Epithelial cell of proximal tubule (primary cell): ENCODE results near the gene GPR135. TPM values are rescaled to one million over a fixed set of nuclear protein-coding genes. Genes with fewer than 3 reads are reported as not detected.
A peak's percentile ranks its signal among the peaks of the same experiment; 100 is the strongest.

Experiments used
- DNase-seq: peaks from one replicate; pipeline ENCODE4 v3.0.0-alpha.2; 2011; ENCODE audit warnings: low read depth
- H3K4me3 ChIP-seq: 2 replicates; pipeline ENCODE4 v1.5.1; 2011; ENCODE audit warnings: low read depth, mild to moderate bottlenecking, low read length
- total RNA-seq: library from RNA; depleted of rRNA; stranded (reverse); fragments of >200 nt; gene quantifications from 2 replicates; pipeline ENCODE4 v1.2.3, GENCODE V29; 2015
- TF ChIP-seq, protein P1 (sequence below): conservative IDR thresholded peaks from 2 replicates; pipeline ENCODE4 v1.5.1; 2012; ENCODE audit warnings: low read depth, mild to moderate bottlenecking, low read length

The GPR135 gene
- total RNA-seq, 1 donor from 2014 or later, result 1.3 TPM

DNA sequence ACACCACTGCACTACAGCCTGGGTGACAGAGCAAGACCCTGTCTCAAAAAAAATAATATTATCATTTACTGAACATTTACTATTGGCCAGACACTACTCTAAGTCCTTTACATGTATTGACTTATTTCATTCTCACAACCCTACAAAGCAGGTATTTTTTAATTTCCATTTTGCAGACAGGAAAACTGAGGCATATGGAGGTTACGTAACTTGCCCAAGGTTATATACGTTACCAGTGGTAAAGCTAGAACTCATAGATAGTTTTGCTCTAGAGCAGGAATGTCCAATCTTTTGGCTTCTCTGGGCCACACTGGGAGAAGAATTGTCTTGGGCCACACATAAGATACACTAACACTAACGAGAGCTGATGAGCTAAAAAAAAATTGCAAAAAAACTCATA, 13.4 kb upstream of the GPR135 start:
- no peak overlapping the region for H3K4me3 ChIP-seq
- no peak for DNase-seq
- TF ChIP-seq, protein P1, sequence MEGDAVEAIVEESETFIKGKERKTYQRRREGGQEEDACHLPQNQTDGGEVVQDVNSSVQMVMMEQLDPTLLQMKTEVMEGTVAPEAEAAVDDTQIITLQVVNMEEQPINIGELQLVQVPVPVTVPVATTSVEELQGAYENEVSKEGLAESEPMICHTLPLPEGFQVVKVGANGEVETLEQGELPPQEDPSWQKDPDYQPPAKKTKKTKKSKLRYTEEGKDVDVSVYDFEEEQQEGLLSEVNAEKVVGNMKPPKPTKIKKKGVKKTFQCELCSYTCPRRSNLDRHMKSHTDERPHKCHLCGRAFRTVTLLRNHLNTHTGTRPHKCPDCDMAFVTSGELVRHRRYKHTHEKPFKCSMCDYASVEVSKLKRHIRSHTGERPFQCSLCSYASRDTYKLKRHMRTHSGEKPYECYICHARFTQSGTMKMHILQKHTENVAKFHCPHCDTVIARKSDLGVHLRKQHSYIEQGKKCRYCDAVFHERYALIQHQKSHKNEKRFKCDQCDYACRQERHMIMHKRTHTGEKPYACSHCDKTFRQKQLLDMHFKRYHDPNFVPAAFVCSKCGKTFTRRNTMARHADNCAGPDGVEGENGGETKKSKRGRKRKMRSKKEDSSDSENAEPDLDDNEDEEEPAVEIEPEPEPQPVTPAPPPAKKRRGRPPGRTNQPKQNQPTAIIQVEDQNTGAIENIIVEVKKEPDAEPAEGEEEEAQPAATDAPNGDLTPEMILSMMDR, result no peak

DNA sequence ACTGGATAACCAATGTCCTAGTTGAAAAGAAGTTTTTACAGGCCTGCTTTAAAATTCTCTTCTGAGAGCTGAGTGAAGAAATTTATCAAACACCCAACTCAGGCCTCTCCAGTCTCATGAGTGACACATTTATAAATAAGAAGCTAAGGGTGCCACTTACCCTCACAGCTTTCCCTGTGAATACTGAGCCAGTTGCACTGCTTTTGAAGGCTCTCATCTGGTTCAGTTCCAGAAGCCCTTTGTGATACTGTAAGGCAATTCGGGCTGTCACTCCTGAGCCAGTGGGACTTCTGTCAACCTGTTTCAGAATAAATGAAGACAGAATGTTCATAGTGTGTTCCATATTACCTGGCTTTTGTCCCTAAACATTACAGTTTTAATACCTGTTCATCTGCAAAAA, 10.5 kb upstream of the GPR135 start:
- no peak for DNase-seq
- no peak overlapping the region for H3K4me3 ChIP-seq
- TF ChIP-seq, protein P1, result no peak

DNA sequence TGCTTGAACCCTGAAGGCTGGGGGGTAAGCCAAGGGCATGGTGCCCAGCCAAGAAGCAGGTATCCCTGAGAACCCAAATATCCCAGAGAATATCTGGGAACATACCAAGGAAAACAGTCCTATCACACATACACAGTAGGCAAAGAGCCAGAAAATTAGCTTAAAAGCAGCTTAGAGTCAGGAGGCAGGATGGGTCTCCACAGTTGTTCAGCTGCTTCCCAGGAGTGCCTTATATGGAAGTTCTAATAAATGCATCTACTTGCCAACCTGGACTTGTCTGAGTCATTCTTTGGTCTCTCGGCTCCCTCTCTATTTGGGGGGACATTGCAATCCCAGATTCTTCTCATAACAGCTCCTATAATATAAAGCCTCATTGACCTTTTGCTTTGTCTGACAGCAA, 9.0 kb upstream of the GPR135 start:
- DNase-seq, result no peak
- TF ChIP-seq, protein P1, result no peak

DNA sequence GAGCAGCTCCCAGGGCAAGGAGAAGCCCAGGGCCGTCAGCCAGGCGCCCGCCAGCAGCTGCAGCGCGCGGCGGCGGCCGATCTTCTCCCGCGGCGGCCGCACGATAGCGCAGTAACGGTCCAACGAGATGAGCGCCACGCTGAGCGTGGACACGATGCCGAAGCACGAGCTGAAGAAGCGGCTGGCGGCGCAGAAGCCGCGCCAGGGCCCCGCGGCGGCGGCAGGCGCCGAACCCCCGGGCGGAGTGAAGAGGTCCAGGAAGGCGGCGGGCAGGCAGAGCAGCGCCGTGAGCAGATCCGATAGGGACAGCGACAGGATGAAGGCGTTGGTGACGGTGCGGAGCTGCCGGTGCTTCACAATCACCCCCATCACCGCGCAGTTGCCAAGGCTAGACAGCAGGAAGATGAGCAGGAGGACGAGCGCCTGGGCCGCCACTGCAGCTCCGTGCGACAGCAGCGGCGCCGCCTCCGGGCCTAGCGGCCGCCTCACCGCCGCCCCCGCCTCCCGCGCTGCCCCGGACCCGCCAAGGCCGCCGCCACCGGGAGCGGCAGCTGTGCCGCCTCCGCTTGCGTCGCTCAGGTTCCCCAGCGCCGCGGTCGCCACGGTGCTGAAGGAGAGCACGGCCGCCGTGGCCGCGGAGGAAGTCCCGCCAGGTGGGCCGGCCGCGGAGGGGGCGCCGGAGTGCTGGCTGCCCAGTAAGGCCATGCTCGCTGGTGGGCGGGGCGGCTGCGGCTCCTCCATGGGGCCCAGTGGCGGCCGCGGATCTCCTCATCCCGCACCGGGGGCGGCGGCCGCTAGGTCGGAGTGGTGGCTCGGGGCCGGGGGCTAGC, 479 bp downstream of the GPR135 start:
- TF ChIP-seq, protein P1, result no peak
- no peak for DNase-seq
- peak overlapping the region; percentile 52 for H3K4me3 ChIP-seq

More for the DNA sequence above, 9.0 kb upstream of the GPR135 start:
- no peak overlapping the region for H3K4me3 ChIP-seq

DNA sequence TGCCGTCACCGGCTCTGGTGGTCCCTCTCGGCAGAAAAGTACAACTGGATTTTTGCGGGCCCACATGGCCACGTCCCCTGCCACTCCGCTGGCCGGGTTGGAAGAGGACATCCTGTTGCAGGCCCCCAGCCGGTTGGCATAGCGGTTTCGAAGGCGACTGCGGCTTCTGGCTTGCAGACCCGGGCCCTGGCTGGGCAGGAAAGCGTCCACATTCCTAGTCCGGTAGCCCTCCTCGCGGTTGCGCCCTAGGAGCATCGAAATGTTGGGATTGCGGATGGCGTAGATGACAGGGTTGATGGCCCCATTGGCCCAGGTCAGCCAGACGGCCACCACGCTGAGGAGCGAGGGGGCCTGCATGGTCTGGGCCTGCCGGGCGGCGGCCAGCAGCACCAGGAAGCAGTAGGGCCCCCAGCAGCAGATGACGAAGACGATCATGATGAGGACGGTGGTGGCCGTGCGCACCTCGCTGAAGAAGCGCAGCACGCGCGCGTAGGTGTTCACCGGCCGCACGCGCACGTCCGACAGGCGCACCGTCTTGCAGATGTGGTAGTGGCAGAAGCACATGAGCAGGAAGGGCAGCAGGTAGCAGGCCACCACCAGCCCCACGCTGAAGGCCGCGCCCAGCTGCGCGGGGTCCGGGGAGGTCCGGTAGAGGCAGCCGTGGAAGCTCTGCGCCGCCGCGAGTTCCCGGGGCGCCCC, 1.2 kb downstream of the GPR135 start:
- no peak for DNase-seq
- TF ChIP-seq, protein P1, result no peak
- H3K4me3 ChIP-seq, result peak overlapping the region; percentile 52

DNA sequence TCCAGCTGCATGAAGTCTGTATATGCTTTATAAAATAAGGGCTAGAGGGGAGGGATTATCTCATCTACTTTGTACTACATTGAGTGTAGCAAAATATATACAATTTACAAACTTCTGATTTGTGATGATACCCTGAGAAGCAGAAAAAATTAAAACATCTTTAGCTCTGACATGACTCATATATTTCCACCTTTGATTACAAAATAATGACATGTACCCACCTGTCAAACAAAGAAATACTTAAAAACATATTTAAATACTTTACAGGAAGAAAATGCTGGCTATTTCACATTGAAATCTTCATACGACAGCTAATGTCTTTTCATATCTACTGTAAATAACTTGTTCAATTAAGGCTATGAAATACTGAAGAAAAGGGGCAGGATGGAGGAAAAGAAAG, 3.3 kb downstream of the GPR135 start:
- H3K4me3 ChIP-seq, result no peak overlapping the region
- DNase-seq, result no peak
- TF ChIP-seq, protein P1, result no peak
